Activated naive CD4-positive, alpha-beta T cell treated with Interleukin-2 at 50 U/mL for 16 hours (primary cell): ENCODE measurements around the gene ACTN2.
A peak's percentile ranks its signal among the peaks of the same experiment; 100 is the strongest.
"Not testable (repeated sequence)": the region's sequence is repeated elsewhere in the genome, so short reads cannot be mapped to it uniquely, and the experiment has no call there.

Experiments
- DNase-seq: peaks from one replicate; pipeline ENCODE4 v3.0.0-alpha.2; 2020

ACTN2 gene

DNA sequence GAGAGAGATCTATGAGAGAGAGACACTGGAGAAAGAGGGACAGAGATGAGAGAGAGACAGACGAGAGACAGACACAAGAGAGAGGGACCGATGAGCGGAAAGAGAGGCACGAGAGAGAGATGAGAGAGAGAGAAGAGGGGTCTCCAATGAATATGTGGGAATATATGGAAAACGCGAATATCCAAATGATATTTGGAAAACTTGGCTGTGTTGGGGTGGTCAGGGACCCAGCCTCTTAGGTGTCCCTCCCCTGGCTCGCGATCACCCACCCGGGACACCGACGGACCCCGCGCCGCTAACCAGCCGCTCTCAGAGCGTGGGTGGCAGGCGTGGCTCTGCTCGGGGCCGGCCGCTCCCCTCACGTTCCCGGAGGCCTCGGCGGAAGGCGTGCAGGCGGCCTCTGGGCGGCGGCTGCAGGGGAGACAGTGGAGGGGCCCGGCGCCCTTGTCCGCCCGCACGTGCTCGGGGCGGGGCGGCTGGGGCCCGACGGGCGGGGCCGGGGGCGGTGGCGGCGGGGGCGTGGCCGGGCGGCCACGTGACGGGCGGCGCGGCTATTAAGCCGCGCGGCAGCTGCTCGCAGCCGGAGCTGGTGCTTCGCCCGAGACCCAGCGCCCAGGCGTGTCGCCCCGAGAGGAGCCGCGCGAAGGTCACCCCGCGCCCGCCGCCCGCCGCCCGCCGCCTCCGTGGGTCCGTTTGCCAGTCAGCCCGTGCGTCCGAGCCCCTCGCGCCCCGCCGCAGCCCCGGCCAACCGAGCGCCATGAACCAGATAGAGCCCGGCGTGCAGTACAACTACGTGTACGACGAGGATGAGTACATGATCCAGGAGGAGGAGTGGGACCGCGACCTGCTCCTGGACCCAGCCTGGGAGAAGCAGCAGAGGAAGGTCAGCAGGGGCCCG, at the start of gene ACTN2:
ACTN2 (plus strand) TSS at position 583 of the 898 bp plus-strand sequence; CDS start at position 758, 175 bp downstream.
- DNase-seq = peak; percentile 48

DNA sequence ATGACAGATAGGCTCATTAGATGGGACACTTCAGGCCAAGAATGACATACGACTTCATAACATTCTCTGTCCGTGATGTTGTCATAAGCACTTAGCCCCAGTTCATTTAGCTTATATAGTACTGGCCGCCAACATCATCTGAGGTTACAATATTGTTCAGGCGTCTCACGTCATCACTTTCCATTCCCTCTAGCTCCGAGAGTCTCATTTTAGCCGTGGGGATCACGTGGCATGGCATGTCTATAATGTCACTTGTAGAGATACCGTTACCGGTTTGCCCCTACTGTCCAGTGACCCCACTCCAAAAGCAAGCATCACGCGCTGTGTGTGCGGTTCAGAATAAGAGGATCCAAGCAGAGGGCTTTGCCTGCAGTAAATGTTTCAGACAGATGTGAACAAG, 47.4 kb upstream of the ACTN2 start:
- DNase-seq = no peak

DNA sequence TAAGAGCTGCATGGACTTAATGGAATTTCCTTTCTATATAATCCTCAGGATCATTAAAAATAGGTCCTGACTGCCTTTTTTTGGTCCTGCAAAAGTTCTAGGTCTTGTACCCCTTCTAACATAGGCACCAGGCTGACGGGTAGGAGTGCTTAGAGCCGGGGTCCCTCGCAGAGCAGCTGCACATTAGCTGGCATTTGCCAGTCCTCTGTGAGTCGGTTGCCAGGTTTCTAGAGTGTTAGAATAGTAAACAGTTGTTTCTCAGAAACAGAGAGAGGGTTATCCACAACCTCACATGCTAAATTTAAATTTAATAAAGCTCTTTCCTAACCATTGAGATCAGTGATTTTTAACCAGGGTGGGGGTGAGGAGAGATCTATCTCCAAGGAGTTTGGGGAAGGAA, 46.6 kb upstream of the ACTN2 start:
- no peak for DNase-seq

DNA sequence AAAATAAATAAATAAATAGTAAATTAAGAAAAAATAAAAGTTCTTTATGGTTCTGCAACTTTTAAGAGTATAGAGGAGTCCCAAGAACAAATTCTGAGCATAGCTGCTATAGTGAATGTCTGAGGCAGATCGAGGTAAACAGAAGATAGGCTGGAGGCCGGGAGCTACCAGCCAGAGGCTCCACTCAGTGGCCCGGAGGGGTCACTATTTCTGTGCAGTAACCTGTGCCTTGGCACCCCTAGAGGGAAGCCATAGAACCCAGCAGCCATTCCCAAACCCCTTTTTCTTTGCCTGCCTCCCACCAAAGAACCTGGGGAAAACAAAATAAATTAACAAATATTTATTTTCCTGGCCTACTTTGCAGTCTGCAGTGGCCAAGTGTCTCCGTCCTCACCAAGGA, 43.5 kb upstream of the ACTN2 start:
- DNase-seq = no peak

DNA sequence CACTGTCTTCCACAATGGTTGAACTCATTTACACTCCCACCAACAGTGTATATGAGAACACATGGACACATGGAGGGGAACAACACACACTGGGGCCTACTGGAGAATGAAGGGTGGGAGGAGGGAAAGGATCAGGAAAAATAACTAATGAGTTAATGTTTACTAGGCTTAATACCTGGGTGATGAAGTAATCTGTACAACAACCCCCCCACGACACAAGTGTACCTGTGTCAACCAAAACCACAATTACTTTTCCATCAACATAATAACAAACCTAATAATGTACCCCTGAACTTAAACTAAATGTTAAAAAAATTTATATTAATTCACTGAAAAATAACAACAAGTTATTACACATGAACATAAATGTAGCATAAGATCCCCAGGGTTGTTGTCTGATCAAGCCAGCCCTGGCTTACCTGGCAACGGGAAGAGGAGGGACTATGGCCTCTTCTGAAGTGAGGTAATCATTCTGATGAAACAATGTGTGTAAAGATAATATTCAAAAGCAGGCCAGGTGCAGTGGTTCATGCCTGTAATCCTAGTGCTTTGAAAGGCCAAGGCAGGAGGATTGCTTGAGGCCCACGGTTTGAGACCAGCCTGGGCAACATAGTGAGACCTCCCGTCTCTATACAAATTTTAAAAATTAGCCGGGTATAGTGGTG, 41.2 kb upstream of the ACTN2 start:
- no peak for DNase-seq

DNA sequence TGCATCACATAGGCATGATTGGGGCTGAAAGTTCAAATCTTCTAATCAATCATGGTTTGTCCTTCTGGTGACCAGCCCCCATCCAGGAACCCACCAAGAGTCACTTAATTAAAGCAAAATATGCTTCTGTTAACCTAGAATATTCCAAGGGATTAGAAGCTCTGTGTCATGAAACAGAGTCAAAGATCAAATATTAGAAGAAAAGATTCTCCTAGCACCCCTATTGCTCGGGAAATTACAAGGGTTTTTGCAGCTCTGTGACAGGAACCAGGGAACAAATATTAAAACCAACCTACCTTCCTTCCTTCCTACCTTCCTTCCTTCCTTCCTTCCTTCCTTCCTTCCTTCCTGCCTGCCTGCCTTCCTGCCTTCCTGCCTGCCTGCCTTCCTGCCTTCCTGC, 31.8 kb upstream of the ACTN2 start:
- DNase-seq = no peak

DNA sequence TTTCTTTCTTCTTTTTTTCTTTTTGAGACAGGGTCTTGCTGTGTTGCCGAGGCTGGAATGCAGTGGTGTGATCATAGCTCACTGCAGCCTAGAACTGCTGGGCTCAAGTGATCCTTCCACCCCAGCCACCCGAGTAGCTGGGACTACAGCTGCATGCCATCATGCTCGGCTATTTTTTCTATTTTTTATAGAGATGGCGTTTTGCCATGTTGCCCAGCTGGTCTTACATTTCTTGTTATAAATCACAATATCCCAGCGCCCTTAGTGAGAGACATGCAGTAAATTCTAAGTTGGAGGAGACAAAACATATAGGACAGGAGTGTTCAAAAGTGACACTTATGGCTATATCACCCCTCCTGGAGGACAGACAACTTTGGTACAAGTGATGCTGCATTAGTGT, 31.3 kb upstream of the ACTN2 start:
- no peak for DNase-seq

DNA sequence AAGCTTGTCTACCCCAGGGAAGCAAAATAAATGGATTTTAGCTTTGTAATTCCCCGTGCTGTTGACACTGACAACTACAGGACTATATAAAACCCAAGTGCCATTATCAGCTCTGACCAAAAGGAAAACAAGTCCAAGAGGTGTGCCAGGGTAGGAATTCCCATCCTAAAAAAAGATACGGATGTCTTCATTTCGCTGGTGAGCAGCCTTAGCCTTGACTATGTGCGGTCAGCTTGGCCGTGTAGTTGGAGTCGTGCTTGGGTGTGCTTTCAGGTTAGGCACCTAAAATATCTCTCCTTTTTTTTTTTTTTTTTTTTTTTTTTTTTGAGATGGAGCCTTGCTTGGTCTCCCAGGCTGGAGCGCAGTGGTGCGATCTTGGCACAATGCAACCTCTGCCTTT, 28.9 kb upstream of the ACTN2 start:
- no peak for DNase-seq

DNA sequence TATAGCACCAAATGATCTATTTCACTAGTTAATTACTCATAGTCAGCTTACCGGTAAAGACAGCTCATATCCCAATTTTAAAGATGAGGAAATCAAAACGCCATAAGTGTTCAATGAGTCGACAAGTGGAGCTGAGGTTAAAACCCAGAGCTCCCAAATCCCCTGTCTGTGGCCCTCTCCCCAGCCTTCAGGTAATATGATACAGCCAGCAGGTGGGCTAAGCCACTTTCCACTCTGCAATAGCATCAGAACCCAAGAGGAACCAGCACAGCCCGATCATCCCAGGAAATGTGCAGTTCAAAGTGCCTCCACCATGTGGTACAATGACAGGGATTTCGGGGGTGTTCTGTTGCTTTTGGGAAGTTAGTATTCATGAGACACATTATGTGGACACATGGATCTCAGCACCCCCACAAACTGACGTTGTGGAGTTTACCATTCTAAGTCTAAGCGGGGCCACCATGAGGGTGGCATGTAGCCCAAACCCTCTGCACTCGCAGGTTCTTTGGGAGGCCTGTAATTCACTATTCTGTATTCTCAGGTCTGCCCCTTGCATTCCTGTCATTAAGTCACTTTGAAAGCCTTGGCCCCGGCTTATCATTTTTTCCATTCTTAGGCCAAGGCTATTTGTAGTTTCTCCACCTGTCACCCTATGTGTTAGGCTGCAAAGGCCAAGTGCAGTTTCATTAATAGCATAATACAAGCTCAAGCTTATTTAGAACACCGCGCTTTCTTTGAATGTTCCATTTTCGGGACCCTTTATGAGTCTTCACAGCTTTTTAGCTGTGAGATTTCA, 26.3 kb upstream of the ACTN2 start:
- no peak for DNase-seq

DNA sequence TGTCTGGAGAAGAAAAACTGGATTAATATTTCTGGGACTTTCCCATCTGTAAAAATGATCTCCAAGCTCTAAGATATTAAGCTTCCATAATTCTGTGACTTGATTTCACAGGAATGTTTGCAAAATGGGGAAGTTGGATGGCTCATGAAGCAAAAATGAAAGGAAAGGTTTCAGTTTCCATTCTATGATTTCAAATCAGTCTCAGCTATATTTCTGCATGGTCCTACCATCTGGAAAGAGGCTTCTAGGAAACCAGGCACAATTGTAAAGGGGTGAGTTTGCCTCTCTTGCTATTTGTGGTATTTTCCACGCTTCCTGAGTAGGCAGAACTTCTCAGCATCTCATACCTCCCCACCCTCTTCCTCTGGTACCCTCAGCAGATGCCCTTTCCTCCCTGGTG, 22.4 kb upstream of the ACTN2 start:
- DNase-seq = no peak

DNA sequence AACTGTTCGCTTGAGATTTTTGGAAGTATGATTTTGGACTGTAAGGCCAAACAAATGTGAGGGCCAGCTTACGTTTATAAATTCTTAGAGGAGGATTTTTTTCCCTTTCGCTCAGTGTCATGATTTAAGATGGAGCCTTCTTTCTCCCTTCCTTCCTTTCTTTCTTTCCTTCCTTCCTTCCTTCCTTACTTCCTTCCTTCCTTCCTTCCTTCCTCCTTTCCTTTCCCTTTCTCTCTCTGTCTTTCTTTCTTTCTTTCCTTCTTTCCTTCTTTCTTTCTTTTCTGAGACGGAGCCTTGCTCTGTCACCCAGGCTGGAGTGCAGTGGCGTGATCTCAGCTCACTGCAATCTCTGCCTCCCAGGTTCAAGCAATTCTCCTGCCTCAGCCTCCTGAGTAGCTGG, 17.4 kb upstream of the ACTN2 start:
- DNase-seq = not testable (repeated sequence)

DNA sequence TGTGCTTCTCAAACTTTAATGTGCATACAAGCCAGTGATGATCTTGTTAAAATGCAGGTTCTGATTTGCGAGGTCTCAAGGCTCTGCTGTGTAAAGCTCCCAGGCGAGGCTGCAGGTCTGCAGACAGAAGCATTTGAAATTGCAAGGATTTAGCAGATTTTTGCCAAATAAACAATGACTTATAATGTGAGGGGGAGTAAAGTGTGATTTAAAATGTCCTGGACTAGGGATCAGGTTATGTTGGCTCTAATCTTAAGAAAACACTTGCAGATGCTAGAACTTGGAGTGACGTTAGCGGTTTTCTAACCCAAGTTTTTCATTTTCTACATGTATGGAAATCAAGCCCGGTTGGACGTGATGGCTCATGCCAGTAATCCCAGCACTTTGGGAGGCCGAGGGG, 16.2 kb upstream of the ACTN2 start:
- DNase-seq = no peak

DNA sequence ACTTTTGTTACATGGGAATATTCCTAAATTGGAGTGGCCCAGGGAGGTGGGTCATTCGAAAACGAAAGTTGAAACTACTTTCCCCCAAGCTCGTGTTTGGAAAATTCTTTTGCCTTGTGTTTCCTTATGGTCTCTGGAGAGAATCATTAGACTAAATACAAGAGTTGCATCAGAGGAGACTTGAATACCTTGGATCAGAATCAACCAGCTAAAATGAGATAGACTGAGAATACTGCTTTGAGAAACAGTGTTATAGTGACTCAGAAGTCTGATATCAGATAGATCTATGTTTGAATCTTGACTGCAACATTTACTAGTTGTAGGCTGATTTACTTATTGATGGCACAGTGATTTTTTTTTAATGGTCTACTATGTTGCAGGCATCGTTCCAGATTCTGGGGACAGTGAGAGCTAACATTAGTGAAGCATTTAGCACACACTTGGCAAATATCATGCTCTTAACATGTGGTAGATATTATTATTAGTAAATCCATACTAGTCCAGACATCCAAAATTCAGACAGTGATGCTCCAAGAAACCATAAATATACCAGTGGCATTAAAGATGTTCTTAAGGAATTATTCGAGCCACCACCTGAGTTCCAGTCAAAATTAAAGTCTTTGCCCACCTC, 12.9 kb upstream of the ACTN2 start:
- no peak for DNase-seq

DNA sequence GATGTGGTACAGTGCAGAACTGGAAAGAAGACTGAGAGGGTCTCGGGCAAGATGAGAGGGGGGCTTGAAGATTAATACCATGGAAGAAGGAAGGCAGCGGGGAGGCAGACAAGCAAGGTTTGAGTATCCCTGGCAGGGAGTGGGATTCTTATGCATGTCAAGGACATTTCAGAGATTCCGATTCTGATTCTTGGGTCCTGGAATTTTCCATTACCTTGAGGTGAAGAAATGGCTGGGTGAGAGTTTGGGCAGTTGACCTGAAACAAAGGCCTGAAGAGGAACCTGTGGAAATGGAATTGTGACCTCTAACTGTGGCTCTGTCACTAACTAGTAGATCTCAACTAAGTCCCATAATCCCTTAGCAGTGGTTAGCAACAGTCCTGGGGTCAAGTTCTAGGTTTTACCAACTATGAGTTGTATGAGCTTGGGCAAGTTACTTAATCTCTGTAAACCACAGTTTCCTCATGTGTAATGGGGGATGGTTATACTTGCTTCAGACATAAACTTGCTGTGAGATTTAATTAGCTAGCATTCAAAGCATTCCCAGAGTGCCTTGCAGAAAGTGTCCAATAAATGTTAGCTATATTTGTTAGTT, 8.6 kb upstream of the ACTN2 start:
- DNase-seq = no peak

DNA sequence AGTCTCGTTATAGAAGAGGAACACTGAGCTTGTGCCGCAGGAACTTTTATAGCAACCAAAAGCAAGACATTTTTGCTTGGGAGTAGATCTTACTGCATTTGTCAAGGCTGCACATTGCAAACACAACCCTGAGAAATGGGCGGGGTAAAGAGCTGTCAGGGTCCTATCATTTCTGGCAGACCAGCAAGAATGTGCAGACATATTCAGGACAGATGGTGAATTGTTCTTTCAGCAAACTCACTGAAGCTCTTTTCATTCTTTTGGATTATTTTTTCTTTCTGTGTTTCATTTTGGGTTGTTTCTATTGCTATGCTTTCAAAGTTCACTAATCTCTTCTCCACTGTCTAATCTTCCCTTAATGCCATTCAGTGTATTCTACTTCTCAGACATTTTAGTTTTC, 5.1 kb upstream of the ACTN2 start:
- no peak for DNase-seq

DNA sequence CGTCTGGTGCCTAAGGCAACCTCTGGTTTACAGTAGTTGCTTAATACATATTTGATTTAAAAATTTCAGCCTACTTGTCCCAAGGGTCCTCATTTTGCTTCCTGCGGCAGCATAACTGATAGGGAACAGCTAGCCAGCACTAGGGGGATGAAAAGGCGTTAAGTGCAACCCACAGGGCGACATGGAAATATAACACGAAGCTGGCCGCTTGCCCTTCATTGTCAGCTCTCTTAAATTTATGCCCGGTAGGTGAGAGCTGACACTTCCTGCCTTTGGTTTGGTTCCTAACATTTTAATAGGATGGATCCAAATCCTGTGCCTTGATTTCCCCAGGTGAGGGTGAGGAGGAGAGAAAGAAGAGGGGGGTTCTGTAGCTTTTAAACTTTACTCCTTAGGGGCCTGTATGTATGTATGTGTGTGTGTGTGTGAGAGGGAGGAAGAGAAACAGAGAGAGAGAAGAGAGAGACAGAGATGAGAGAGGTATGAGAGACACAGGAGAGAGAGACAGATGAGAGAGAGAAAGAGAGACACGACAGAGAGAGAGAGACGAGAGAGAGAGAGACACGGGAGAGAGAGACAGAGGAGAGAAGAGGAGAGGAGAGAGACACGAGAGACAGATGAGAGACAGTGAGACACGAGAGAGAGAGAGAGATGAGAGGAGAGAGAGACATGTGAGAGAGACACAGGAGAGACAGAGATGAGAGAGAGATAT, 938 bp upstream of the ACTN2 start:
- DNase-seq = no peak

DNA sequence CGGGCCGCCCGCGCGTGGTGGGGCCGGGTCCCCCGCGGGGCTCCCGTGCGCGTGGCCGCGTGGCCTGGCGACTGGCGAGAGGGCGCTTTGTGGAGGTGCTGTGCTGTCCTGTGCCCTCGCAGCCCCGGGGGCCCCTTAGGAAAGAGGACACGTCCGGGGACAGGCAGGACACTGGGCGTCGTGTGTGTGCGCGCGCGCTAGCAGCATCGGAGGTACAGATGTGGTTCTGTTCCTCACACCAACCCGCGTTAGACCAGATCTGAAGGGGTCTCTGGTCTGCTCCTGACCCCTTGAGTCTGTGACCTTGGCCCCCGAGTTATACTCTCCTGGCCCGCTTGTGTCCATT, 489 bp downstream of the ACTN2 start:
- no peak for DNase-seq

DNA sequence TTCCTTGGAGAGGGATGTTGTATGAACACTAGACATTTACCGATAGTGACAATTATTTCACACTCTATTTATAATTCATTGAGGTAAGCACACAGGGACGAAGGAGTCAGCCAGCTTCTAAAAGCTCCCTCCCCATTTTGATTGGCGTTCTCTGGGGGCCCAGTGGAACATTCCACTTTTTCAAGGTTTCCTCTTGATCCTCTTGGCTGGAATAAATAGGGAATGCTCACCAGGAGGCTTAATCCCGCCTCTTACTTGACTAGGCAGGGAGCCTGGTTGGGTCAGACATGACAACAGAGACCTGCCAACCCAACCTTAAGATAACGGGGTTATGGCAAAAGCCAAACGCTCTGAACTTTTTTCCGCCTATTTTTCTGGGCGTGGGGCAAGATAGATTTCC, 974 bp downstream of the ACTN2 start:
- DNase-seq = no peak

DNA sequence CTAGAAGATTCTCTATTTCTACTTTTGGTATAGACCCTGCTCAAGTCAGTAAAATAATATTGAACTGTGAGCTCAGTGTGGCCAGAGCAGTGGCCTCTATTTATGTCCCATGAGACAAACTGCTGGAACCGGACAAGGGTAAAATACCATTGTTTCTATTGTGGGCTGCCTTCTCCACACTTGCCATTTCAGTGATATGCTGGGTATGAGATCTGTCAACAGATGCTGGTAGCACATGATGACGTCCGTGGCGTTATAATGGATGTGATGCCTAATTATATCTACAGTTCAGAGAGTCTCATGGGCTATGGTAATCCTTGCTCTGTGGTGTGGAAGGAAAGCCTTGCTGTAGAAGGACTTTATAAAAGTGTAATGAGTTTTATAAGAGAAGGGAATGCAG, 2.4 kb downstream of the ACTN2 start:
- DNase-seq = no peak

DNA sequence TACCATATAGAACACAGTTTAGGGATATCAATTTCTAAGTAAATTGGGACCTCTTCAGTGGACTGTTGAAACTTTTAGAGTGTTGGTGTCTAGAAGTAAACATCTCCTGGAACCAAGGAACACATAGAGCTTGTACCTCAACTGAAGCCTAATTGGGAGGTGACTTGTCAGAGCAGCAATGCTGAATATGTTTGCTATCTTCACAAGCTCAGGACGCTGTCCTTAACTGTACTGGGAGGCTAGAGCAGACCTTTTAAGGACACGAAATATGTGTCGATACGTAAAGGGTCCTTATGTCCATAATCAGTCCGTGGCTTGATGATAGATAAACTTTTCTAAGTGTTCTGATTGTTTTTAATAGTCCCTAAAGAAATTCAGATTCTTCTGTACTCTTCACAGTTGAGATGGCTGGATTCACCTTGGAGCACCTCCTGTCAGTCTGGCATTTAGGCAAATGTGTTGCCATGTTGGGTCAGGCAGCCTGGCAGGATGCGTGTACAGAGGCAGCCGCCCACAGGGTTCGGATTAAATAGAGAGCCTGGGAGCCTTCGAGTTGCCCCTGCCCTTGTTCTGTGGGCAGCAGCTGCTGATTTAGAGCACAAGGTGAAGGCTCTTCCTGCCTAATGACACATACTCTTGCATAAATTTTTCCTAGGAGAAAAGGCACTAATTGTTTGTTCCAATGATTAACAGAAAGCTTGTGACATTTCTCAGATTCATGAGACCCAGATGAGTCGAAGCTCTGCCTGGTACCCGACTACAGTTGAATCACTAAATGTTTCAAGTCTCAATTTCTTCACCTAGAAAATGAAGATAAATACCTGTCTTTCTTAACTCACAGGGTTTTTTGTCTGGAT, 3.6 kb downstream of the ACTN2 start:
- DNase-seq = no peak

DNA sequence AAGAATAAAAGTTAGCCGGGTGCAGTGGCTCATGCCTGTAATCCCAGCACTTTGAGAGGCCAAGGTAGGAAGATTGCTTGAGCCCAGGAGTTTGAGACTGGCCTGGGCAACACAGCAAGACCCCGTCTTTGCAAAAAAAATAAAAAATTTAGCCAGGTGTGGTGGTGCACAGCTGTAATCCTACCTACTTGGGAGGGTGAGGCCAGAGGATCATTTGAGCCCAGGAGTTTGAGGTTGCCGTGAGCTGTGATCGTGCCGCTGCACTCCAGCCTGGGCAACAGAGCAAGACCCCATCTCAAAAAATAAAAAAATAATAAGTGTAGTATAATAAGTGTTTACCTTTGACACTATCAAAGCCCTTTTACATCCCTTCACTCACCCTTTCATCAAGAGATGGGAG, 5.0 kb downstream of the ACTN2 start:
- DNase-seq = no peak
